A673 (cell line): ENCODE results near the gene PRKAG2.

ENCODE experiments used
- CTCF ChIP-seq: fragments of 300-800, 200-600 bp; sonication (generic); conservative IDR thresholded peaks from 2 replicates; pipeline ENCODE4 v1.5.1; 2017; ENCODE audit warnings: low read depth, mild to moderate bottlenecking, antibody characterized with exemption, low read length, moderate library complexity, mixed read lengths
- EZH2 ChIP-seq: fragments of 200-600 bp; sonication (generic); IDR thresholded peaks from 2 replicates; pipeline ENCODE4 v1.6.1; 2017; ENCODE audit warnings: borderline replicate concordance, low read depth, mild to moderate bottlenecking, mixed read lengths, antibody characterized with exemption, low read length; ENCODE audit not compliant: poor library complexity, severe bottlenecking

- no peak for TF ChIP-seq CTCF
- no peak for TF ChIP-seq EZH2
Measured at GRCh38 chr7:151695951-151696541, 180.9 kb downstream of the PRKAG2 start.
